GM12891 (cell line): ENCODE data around the gene KRTAP3-3.

Experiments
- POLR2A ChIP-seq: IDR thresholded peaks from 2 replicates; pipeline ENCODE4 v1.6.1; 2011; ENCODE audit warnings: low read depth, low read length, control low read depth
- POLR2AphosphoS5 ChIP-seq: IDR thresholded peaks from 2 replicates; pipeline ENCODE4 v1.6.1; 2011; ENCODE audit warnings: low read depth, low read length, control low read depth
- SPI1 ChIP-seq: IDR thresholded peaks from 2 replicates; pipeline ENCODE4 v1.6.1; 2011; ENCODE audit warnings: low read depth, low read length, control low read depth
- TAF1 ChIP-seq: IDR thresholded peaks from 2 replicates; pipeline ENCODE4 v1.6.1; 2011; ENCODE audit warnings: low read depth, low read length, control low read depth

- TF ChIP-seq TAF1 (no peak), POLR2AphosphoS5 (no peak), POLR2A (no peak), SPI1 (no peak)
These were observed 32.9 kb upstream of the KRTAP3-3 start, which contains the start of gene KRTAP1-5 for GRCh38 chr17:41026715-41027471.
